A673 (cell line): ENCODE measurements around the gene BCAS1. TPM values are rescaled to one million over a fixed set of nuclear protein-coding genes. Genes with fewer than 3 reads are reported as not detected.

Source experiments
- BruUV-seq: library from RNA; stranded (reverse); fragments of 400-500 nt; replicated peaks from 2 replicates; lab custom pipeline; 2021; lab: Mats Ljungman, UMichigan
- CTCF ChIA-PET: fragments of 300-600 bp; sonication (Branson Sonifier 250); formaldehyde crosslinking; loops from one replicate; lab custom pipeline; 2022; ENCODE audit warnings: antibody characterized with exemption; lab: Charles Lee
- POLR2A ChIA-PET: fragments of 300-600 bp; sonication (Branson Sonifier 250); formaldehyde crosslinking; loops from one replicate; lab custom pipeline; 2022; ENCODE audit warnings: antibody characterized with exemption; ENCODE audit not compliant: low non-redundant PET; lab: Charles Lee
- DNase-seq: peaks from one replicate; pipeline ENCODE4 v3.0.0-alpha.2; 2015; ENCODE audit warnings: low spot score
- H3K27ac ChIP-seq: fragments of 200-600 bp; sonication (generic); 2 replicates; pipeline ENCODE4 v1.5.1; 2016; ENCODE audit warnings: mixed run types, low read depth, mild to moderate bottlenecking, mixed read lengths, antibody characterized with exemption, low read length; ENCODE audit not compliant: poor library complexity, severe bottlenecking
- H3K27me3 ChIP-seq: fragments of 200-600 bp; sonication (generic); replicated peaks from 2 replicates; pipeline ENCODE4 v1.6.1; 2017; ENCODE audit warnings: mixed run types, low read depth, mild to moderate bottlenecking, mixed read lengths, antibody characterized with exemption, low read length; ENCODE audit not compliant: insufficient read depth, poor library complexity
- H3K36me3 ChIP-seq: fragments of 200-600 bp; sonication (generic); 2 replicates; pipeline ENCODE4 v1.6.1; 2016; ENCODE audit warnings: mixed run types, mild to moderate bottlenecking, mixed read lengths, antibody characterized with exemption, low read length; ENCODE audit not compliant: insufficient read depth, poor library complexity, severe bottlenecking
- H3K4me1 ChIP-seq: fragments of 200-600 bp; sonication (generic); 2 replicates; pipeline ENCODE4 v1.6.1; 2017; ENCODE audit warnings: mixed run types, mild to moderate bottlenecking, mixed read lengths, antibody characterized with exemption, low read length; ENCODE audit not compliant: insufficient read depth, poor library complexity, severe bottlenecking
- H3K4me3 ChIP-seq: fragments of 200-600 bp; sonication (generic); 2 replicates; pipeline ENCODE4 v1.5.1; 2016; ENCODE audit warnings: low read depth, mixed run types, mild to moderate bottlenecking, mixed read lengths, low read length; ENCODE audit not compliant: poor library complexity, severe bottlenecking
- H3K9me3 ChIP-seq: fragments of 200-600 bp; sonication (generic); 2 replicates; pipeline ENCODE4 v1.6.1; 2016; ENCODE audit warnings: mixed run types, low read depth, mild to moderate bottlenecking, mixed read lengths, antibody characterized with exemption, low read length; ENCODE audit not compliant: poor library complexity, severe bottlenecking
- CTCF ChIP-seq: fragments of 300-800, 200-600 bp; sonication (generic); conservative IDR thresholded peaks from 2 replicates; pipeline ENCODE4 v1.5.1; 2017; ENCODE audit warnings: low read depth, mild to moderate bottlenecking, antibody characterized with exemption, low read length, moderate library complexity, mixed read lengths
- EZH2 ChIP-seq: fragments of 200-600 bp; sonication (generic); IDR thresholded peaks from 2 replicates; pipeline ENCODE4 v1.6.1; 2017; ENCODE audit warnings: borderline replicate concordance, low read depth, mild to moderate bottlenecking, mixed read lengths, antibody characterized with exemption, low read length; ENCODE audit not compliant: poor library complexity, severe bottlenecking
- intact Hi-C: fragments of 100-400 bp; cut with micrococcal nuclease; formaldehyde crosslinking; loops from one replicate; pipeline ENCODE4 v1.10.0; 2022; ENCODE audit not compliant: unreplicated experiment
- total RNA-seq: library from RNA; stranded (reverse); gene quantifications from 2 replicates; pipeline ENCODE4 v1.2.3, GENCODE V29; 2021

The BCAS1 gene
- total RNA-seq, 1 experiment from 2014 or later = 1.4 TPM

DNA sequence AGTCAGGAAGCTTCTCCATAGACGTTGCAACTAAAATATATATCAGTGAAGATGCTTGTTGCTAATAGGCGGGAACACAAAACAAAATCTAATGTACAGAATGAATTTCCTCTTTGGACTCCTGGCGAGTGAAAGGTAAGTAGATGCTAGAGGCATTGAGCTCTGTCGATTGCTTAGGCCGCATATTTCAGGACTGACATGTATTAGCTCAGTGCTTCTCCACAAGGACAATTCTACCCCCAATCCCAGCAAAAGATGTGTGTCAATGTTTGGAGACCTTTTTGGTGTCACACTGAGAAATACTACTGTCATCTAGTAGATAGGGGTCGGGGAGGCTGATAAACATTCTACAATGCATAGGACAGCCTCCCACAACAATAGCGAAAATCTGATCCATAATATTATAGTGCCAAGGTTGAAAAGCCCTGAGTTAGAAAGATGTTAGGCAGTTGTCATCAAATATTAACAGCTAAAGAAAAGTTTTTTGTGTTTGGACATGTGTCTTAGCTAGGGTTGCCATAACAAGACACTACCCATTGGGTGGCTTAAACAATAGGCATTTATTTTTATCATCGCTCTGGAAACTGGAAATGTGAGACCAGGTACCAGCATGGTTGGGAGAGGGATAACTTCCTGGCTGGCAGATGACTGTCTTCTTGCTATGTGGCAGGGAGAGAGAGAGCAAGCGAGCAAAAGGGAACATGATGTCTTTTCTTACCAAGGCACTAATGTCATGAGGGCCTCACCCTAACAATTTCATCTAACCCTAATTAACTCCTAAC, 48.0 kb upstream of the BCAS1 start:
- H3K4me1 ChIP-seq = no peaks in the 10 kb centered on the region
- no peak overlapping the region for H3K4me3 ChIP-seq
- no peak overlapping the region for H3K27ac ChIP-seq
- no peaks in the 10 kb centered on the region for H3K27me3 ChIP-seq
- H3K9me3 ChIP-seq = no peaks in the 10 kb centered on the region
- TF ChIP-seq CTCF = no peak
- no peak for TF ChIP-seq EZH2
- H3K36me3 ChIP-seq = no peaks in the 10 kb centered on the region
- ChIA-PET POLR2A (no interaction called here), CTCF (interaction anchor here (1.1 kb wide), 1 partner anchor 15 kb away, joined by 3 read pairs; no protein-coding TSS in a partner anchor)
- no TSS peak for BruUV-seq
- intact Hi-C loops = no loop called here
- DNase-seq = no peak

- no TSS peak for BruUV-seq
- DNase-seq = no peak
- ChIA-PET CTCF (no interaction called here), POLR2A (no interaction called here)
- TF ChIP-seq EZH2 (no peak), CTCF (no peak)
- H3K27me3 ChIP-seq = no peaks in the 10 kb centered on the region
- H3K9me3 ChIP-seq = no peaks in the 10 kb centered on the region
- intact Hi-C loops = no loop called here
- H3K4me1 ChIP-seq = no peaks in the 10 kb centered on the region
- H3K36me3 ChIP-seq = no peaks in the 10 kb centered on the region
- no peak overlapping the region for H3K4me3 ChIP-seq
- no peak overlapping the region for H3K27ac ChIP-seq
Observed at GRCh38 chr20:54116550-54117235, 46.3 kb upstream of the BCAS1 start.

DNA sequence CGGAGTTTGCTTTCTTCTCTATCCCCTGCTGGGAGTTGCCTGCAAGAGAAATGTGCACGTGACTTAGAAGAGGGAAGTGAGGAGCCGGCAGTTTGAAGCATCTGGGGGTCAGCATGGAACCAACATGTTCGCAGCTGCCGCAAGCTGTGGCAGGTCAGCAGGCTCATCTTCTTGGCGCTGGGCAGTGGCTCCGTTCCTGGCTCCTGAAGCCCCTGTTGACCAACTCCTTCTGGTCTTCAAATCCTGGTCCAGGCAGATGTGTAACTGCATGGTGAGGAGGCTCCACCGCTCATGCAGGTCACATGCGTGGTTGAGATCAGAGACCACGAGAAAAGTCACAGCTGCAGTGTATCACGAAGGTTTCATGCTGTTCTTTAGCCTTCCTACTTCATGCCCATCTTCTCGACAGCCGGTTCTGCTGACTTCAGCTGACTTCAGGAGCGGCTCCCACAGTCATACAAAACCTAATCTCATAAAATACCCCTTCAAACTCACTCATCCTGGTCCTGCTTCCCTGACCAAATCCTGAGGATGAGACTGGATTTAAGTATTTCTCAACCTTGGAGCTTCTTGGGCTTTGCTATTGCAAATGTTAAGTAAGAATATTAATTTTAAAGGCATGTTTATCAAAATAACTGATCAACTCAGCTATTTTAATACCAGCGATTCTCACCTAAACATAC, 44.9 kb upstream of the BCAS1 start:
- TF ChIP-seq EZH2 (no peak), CTCF (no peak)
- intact Hi-C loops = no loop called here
- BruUV-seq = no TSS peak
- DNase-seq = no peak
- Histone ChIP-seq H3K36me3 (no peaks in the 10 kb centered on the region), H3K27ac (no peak overlapping the region), H3K4me1 (no peaks in the 10 kb centered on the region), H3K27me3 (no peaks in the 10 kb centered on the region), H3K9me3 (no peaks in the 10 kb centered on the region), H3K4me3 (no peak overlapping the region)
- CTCF ChIA-PET = no interaction called here
- POLR2A ChIA-PET = no interaction called here
